Skeletal muscle satellite cell (primary cell): ENCODE measurements around the gene TBC1D2B.

Experiments used
- H3K27me3 ChIP-seq: 2 replicates; pipeline ENCODE4 v1.7.0; 2013; ENCODE audit warnings: low read length; ENCODE audit not compliant: control insufficient read depth, insufficient read depth
- H3K36me3 ChIP-seq: 2 replicates; pipeline ENCODE4 v1.7.0; 2013; ENCODE audit warnings: mild to moderate bottlenecking, control low read depth, low read length; ENCODE audit not compliant: insufficient read depth
- H3K4me1 ChIP-seq: 2 replicates; pipeline ENCODE4 v1.7.0; 2013; ENCODE audit warnings: low read length; ENCODE audit not compliant: control insufficient read depth, insufficient read depth
- H3K4me2 ChIP-seq: 2 replicates; pipeline ENCODE4 v1.7.0; 2013; ENCODE audit warnings: mild to moderate bottlenecking, low read length
- H3K4me3 ChIP-seq: 2 replicates; pipeline ENCODE4 v1.7.0; 2013; ENCODE audit warnings: low read length
- H3K9ac ChIP-seq: 2 replicates; pipeline ENCODE4 v1.7.0; 2013; ENCODE audit warnings: mild to moderate bottlenecking, low read depth, low read length, moderate library complexity
- H3K9me3 ChIP-seq: replicated peaks from 2 replicates; pipeline ENCODE4 v1.7.0; 2013; ENCODE audit warnings: mild to moderate bottlenecking, control low read depth, low read length

Gene TBC1D2B

DNA sequence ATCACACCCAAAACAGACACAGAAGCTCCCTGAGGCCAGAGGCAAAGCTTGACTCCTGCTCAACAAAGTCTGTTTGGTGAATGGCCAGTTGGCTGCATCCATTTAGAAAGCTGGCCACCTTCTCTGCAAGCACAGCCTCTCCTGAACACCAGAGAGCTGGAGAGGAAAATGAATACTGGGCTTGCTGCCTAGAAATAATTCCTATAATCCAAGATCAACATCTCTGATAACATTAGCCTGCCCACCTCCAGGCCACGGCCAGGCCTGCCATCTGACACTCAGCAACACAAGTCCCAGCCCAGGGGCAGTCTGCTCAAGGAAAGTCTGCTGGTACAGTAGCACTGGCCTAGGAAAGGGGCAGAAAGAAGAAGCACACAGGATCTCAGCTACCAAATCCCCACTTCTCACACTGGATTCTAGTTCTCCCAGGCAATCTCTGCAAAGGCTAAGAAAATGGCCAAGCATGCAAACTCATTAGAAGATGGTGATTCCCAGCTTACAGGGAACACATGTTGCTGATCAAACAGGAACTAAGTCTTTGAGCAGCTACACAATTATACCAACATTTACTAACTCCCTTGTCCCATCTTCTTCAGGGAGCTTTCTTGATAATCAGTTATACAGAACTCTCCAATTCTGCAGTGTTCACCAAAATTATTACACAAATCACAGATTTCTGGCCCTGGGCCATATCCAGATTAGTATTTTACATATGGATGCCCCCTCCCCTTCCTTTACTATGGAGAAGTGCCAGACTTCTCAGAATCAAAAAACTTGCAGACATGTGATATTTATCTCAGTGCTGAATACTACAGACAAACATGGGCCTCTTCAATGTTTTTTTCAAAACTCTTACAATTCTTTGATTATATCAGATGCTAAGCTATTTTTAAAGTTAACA, 9.9 kb downstream of the TBC1D2B start:
- H3K9me3 ChIP-seq, result no peaks in the 10 kb centered on the region
- no peaks in the 10 kb centered on the region for H3K27me3 ChIP-seq
- H3K9ac ChIP-seq, result peak overlapping the region; percentile 37
- no peaks in the 10 kb centered on the region for H3K36me3 ChIP-seq
- H3K4me2 ChIP-seq, result peak overlapping the region; percentile 68
- H3K4me1 ChIP-seq, result peaks cover 88% of the 10 kb centered on the region
- no peak overlapping the region for H3K4me3 ChIP-seq

DNA sequence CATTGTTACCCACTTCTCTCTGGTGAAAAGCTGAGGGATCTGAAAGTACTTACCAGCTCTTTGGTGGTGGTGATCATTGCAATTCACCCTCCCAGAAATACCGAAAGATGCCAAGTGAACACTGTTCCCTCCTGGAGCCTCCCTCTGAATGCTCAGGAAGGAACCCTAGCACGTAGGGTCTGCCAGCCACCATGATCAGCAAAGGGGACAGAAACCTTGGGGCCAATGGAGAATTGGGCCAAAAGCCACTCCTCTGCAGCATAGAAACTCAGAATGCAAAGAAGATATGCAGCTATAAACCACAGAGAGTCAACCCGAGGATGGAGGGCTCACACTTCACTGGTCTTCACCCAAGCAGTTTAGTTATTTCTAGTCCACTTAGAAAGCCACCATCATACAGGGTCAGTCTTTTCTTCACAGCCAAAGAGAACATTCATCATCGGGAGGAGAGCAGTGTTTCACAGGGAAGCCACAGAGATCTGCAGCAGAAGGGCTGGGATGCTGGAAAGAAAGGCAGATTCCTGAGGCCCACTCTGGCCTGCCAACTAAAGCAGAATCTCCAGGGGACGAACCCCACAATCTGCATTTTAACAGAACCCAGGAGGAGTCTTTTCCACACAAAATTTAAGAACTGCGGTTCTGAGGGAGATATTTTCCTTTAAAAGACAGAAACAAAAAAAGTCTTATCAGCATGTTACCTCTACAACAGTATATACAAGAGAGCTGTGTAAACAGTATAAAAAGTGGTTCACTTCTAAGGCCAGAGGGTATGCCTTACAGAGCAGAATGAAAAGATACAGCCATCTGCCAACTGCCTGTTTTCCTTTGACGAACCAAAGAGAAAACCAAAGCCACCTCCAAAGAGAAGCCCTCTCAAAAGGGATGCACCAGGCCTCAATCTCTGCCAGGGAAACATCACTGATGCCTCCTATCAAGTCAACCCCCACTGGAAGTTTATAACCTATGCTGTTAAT, 11.3 kb downstream of the TBC1D2B start:
- peak overlapping the region; percentile 40 for H3K9ac ChIP-seq
- peak overlapping the region; percentile 74 for H3K4me2 ChIP-seq
- H3K9me3 ChIP-seq, result no peaks in the 10 kb centered on the region
- H3K4me1 ChIP-seq, result peaks cover 84% of the 10 kb centered on the region
- no peaks in the 10 kb centered on the region for H3K27me3 ChIP-seq
- no peaks in the 10 kb centered on the region for H3K36me3 ChIP-seq
- peak overlapping the region; percentile 6 for H3K4me3 ChIP-seq

DNA sequence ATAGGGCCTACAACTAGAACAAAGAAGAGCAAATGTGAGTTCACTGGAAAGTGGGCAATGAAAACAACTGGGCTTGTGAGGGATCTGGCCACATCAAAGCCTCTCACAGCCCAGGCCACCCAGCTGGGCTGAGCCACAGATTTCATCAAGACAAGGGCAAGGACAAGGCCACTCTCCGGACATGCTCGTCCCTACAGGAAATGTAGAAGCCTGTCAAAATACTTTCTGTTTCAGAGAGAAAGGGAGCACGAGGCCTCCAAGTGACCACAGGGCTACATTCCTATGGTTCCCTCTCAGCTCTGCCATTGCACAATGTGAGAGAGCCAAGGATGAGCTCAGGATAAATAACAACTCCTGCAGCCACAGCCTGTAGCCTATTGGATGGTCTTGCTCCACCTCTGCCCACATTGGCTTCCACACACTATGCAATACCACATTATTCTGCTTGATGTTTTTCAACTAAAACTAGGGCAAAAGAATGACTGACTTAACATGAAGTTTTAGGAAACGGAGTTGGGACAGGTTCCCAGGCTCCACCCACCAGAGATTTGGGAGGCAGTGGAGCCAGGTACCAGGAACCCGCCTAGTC, 12.1 kb downstream of the TBC1D2B start:
- peak overlapping the region; percentile 52 for H3K4me3 ChIP-seq
- H3K9me3 ChIP-seq, result no peaks in the 10 kb centered on the region
- H3K36me3 ChIP-seq, result no peaks in the 10 kb centered on the region
- peaks cover 79% of the 10 kb centered on the region for H3K4me1 ChIP-seq
- H3K27me3 ChIP-seq, result no peaks in the 10 kb centered on the region
- peak overlapping the region; percentile 74 for H3K4me2 ChIP-seq
- H3K9ac ChIP-seq, result peak overlapping the region; percentile 78

DNA sequence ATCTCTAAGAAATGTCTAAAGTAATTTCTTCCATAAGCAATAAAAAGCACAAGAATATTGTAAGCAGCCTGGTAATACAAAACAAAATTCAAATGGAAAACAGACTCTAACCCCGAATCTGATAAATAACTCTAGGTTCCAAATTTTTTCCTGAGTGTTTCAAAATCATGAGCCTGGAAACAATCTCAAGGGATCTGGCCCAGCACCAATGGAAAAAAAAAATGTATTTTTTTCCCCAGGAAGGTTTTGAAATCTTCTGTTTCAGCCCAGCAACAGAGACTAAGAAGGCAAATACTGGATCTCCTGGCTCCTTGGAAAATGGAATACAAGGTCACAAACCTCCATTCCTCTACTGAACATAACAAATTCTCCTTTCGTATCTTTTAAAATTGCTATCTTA, 13.0 kb downstream of the TBC1D2B start:
- H3K4me3 ChIP-seq, result no peak overlapping the region
- peaks cover 76% of the 10 kb centered on the region for H3K4me1 ChIP-seq
- no peaks in the 10 kb centered on the region for H3K36me3 ChIP-seq
- no peaks in the 10 kb centered on the region for H3K27me3 ChIP-seq
- H3K4me2 ChIP-seq, result peak overlapping the region; percentile 74
- peak overlapping the region; percentile 78 for H3K9ac ChIP-seq
- no peaks in the 10 kb centered on the region for H3K9me3 ChIP-seq

DNA sequence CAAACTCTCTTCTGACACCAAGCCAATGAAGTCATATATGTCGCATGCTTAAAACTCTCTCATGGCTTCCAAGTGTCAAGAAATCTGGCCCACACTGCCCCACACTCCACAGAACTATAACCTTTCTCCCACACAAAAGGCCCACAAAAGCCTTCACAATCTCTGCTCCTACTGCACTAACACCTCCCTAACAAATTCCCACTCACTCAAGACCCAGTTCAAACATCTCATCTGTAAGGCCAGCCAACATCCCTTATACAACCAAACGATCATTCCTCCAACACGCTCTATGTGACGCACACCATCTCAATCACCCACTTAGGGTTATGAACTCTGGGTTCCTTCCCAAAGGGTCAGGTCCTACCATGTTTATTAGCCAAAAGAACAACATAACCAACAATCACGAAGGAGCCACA, 13.5 kb downstream of the TBC1D2B start:
- Histone ChIP-seq H3K4me2 (no peak overlapping the region), H3K4me3 (no peak overlapping the region), H3K9me3 (no peaks in the 10 kb centered on the region), H3K27me3 (no peaks in the 10 kb centered on the region), H3K4me1 (peaks cover 76% of the 10 kb centered on the region), H3K9ac (peak overlapping the region; percentile 78), H3K36me3 (no peaks in the 10 kb centered on the region)

DNA sequence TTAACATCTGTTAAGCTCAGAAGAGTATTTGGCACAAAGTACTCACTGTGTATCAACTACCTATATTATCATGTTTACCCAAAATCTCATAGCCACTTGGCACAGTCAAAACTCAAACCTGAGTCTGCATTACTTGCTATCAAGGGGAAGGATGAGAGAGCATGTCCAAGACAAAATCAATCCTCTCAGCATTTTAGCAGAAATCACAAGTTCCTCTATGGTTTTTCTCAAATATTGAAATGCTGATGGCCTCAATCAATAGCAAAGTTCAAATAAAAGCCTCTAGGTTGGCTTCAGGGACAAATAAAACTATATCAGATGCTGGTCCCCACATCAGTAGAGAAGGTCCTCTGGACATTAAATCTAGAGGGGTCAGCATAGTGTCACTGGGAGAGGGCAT, 14.3 kb downstream of the TBC1D2B start:
- no peak overlapping the region for H3K4me2 ChIP-seq
- H3K9ac ChIP-seq, result no peak overlapping the region
- H3K4me1 ChIP-seq, result peaks cover 76% of the 10 kb centered on the region
- no peaks in the 10 kb centered on the region for H3K36me3 ChIP-seq
- no peaks in the 10 kb centered on the region for H3K9me3 ChIP-seq
- no peak overlapping the region for H3K4me3 ChIP-seq
- H3K27me3 ChIP-seq, result no peaks in the 10 kb centered on the region

DNA sequence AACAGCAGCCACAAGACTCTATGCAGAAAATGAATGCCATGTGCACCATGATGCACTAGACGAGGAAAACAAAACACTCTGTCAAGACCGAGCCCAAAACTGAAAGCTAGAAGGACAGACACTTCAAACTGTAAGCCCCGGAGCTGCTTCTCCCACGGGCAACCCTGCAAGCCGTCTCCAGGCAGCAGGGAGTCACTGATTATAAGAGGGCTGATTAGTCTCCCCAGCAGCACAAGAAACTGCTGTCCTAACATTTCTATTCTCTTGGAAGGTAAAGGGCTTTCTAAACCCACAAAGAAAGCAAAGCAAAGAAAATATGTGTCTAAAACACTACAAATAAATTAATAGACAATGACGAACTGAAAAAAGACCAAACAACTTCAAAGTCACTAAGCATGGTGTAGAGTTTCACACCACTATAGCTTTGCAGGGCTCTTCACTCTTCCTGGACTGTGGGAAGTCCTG, 15.5 kb downstream of the TBC1D2B start:
- H3K36me3 ChIP-seq, result no peaks in the 10 kb centered on the region
- H3K4me2 ChIP-seq, result peak overlapping the region; percentile 70
- H3K9ac ChIP-seq, result peak overlapping the region; percentile 37
- H3K4me1 ChIP-seq, result peaks cover 76% of the 10 kb centered on the region
- no peaks in the 10 kb centered on the region for H3K27me3 ChIP-seq
- H3K4me3 ChIP-seq, result peak overlapping the region; percentile 65
- H3K9me3 ChIP-seq, result no peaks in the 10 kb centered on the region

DNA sequence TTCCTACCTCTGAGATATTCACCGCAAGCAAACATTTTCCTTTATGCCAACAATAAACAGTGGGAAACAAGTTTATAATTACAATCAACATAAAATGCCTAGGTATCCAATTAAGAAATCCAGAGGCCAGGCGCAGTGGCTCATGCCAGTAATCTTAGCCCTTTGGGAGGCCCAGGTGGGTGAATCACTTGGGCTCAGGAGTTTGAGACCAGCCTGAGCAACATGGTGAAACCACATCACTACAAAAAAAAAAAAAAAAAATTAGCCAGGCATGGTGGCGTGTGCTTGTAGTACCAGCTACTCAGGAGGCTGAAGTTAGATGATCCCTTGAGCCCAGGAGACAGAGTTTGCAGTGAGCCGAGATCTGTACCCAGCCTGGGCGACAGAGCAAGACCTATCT, 17.3 kb downstream of the TBC1D2B start:
- Histone ChIP-seq H3K4me2 (no peak overlapping the region), H3K27me3 (no peaks in the 10 kb centered on the region), H3K4me3 (no peak overlapping the region), H3K9me3 (no peaks in the 10 kb centered on the region), H3K4me1 (peaks cover 76% of the 10 kb centered on the region), H3K9ac (no peak overlapping the region), H3K36me3 (no peaks in the 10 kb centered on the region)

DNA sequence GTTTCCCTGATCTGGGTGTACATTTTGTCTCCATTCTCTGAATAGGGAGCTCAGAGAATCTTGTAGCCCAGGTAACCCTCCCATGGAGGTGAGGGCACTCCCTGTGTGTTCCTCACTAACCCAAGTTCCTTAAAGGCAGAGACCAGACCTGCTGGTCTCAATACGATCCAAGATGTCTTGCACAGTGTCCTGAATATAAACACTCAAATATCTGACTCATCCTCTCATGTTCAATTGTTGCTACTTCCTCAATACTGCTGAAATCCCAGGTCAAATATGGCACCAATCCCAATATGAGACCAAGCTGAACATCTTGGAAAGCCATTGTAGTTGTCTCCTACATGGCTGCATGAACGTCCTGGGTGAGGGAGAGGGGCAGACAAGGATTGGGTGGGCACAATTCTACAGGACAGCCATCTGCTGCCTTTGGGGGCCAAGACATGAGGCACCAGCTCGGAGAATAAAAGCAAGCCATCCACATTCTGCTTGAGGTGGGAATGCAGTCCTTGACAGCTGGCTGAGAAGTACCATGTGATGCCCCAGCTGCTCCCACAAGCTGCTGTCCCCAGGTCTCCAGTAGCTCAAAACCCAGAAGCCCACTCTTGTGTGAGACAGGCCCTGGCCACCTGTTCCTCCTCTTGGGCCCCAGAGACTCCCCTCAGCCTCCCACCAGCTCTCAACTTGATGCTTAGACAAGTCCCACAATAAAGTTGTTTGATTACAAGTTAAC, 18.2 kb downstream of the TBC1D2B start:
- H3K4me3 ChIP-seq, result no peak overlapping the region
- H3K9me3 ChIP-seq, result no peaks in the 10 kb centered on the region
- H3K27me3 ChIP-seq, result no peaks in the 10 kb centered on the region
- peaks cover 75% of the 10 kb centered on the region for H3K4me1 ChIP-seq
- no peak overlapping the region for H3K9ac ChIP-seq
- no peaks in the 10 kb centered on the region for H3K36me3 ChIP-seq
- H3K4me2 ChIP-seq, result peak overlapping the region; percentile 15

DNA sequence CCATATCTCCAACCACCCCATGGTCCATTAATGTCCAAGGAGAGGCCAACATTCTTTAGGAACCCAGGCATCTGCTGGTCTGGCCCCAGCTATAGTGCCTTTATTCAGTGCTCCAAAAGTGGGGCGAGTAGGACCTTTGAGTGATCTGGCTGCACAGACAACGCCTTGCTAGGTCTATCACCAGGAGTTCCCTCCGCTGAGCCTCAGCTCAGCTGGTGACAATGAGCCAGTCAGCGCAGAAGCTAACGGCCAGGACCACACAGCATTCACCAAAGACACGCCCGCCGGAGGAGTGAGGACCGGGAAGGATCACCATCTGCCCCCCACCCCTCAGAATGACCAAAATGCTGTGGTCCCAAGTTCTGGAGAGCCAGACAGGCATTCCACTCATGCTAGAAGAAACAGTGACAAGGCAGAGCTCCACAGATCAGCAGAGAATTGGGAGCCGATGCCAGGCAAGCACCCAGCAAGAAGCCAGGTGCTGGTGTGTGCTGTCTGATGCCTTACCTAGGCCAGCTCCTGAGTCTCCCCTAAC, 19.0 kb downstream of the TBC1D2B start:
- peaks cover 67% of the 10 kb centered on the region for H3K4me1 ChIP-seq
- no peak overlapping the region for H3K9ac ChIP-seq
- H3K36me3 ChIP-seq, result peaks cover 2% of the 10 kb centered on the region
- H3K4me2 ChIP-seq, result peak overlapping the region; percentile 15
- no peak overlapping the region for H3K4me3 ChIP-seq
- no peaks in the 10 kb centered on the region for H3K27me3 ChIP-seq
- no peaks in the 10 kb centered on the region for H3K9me3 ChIP-seq
